SHP77 treated with DMSO at 0.1 percent for 48 hours (cell line): ENCODE data around the gene PRDM16.

Experiments used
- DNase-seq: peaks from one replicate; lab custom pipeline; 2025; lab: John Stamatoyannopoulos, UW

Gene PRDM16

GRCh38 chr1:3306583-3307291 lies 237.7 kb downstream of the PRDM16 start:
- DNase-seq = no peak

DNA sequence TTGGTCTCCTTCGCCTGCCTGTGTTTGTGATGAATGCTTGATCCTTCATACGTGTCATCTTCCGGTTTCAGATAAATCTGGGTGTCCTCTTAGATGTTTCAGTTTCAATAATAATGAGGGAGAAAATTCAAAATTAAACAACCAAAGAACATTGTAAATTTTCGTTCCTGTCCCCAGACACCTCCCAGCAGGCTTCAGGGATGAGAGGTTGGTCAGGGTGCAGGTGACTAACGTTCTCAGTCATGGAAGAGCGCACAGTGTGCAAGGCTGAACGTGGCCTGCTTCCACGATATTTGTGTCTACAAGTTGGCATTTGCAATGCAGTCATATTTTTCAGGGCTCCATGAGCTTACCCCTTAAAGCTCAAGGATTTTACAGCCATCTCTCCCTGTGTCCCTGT lies 238.4 kb downstream of the PRDM16 start:
- no peak for DNase-seq

GRCh38 chr1:3308053-3308452 lies 239.1 kb downstream of the PRDM16 start:
- DNase-seq = no peak

DNA sequence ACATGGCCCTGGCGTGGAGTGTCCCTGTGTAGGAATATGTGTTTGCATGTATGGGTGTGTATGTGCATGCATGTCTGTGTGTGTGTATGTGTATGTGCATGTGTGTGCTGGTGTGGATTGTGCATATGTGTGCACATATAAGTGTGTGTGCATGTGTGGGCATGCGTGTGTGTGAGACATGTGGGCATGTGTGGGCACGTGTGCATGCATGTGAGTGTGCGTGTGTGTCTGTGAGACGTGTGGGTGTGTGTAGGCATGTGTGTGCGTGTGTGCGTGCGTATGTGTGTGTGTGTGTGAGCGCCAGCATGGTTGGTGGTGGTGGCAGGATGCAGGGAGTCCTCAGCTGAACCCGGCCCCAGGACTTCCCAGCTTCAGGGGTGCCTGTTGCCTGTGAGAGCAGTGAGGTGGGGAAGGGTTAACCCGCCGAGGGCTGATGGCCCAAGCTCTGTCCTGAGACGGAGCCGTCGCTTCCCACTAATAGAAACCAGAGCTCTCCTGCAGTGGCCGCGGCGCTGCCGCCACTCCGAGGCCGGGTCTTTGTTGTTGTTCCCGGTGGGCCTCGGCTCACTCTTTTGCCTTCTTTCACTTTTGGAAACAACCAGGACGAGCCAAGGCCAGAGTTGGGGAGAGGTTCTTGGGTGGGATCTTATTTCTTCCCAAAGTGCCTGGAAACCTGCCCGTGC lies 241.9 kb downstream of the PRDM16 start:
- no peak for DNase-seq

- DNase-seq = no peak
Measured at GRCh38 chr1:3311711-3312110, 242.7 kb downstream of the PRDM16 start.

DNA sequence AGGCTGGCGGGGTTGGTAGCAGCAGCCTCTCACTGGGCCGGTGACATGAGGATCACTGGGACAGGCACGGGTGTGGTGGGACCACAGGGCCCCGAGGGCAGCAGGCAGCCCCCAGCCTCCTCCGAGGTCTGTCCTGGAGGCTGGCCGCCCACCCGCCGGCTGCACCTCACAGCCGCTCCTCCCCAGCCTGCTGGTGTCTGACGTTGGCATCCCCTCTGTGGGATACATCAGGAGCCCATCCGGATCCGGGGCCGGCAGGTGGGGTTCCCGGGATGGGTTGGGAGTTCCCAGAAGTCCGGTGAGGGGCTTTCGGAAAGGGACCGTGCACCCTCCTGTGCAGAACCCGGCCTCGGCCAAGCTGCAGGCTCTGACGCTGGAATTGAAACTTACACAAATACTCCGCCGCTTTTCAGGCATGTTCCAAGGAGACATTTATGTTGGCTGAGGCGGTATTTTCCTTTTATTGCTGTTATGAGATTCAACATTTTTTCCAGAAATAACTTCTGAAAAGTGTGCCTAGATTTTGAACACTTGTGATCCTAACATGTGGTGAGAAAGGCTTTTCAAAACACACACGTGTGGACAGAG lies 243.4 kb downstream of the PRDM16 start:
- DNase-seq = no peak

GRCh38 chr1:3312898-3313575 lies 244.0 kb downstream of the PRDM16 start:
- no peak for DNase-seq

DNA sequence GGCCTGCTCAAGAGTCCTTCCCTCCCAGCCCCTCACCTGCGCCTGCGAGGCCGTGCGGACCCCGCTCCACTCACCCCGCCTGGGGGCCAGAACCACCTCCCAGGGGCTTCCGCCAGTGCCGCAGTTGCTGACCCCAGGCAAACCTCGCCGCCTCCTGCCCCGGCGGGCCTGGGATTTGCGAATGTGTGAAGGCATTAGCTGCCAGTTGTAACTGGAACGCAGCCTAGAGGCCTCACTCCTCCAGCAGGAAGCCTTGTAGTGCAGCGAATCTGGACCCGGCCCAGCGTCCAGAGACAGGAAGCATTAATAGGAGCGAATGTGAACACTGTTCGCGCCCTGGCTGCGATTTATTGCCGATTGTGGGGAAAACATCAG lies 244.6 kb downstream of the PRDM16 start:
- no peak for DNase-seq

DNA sequence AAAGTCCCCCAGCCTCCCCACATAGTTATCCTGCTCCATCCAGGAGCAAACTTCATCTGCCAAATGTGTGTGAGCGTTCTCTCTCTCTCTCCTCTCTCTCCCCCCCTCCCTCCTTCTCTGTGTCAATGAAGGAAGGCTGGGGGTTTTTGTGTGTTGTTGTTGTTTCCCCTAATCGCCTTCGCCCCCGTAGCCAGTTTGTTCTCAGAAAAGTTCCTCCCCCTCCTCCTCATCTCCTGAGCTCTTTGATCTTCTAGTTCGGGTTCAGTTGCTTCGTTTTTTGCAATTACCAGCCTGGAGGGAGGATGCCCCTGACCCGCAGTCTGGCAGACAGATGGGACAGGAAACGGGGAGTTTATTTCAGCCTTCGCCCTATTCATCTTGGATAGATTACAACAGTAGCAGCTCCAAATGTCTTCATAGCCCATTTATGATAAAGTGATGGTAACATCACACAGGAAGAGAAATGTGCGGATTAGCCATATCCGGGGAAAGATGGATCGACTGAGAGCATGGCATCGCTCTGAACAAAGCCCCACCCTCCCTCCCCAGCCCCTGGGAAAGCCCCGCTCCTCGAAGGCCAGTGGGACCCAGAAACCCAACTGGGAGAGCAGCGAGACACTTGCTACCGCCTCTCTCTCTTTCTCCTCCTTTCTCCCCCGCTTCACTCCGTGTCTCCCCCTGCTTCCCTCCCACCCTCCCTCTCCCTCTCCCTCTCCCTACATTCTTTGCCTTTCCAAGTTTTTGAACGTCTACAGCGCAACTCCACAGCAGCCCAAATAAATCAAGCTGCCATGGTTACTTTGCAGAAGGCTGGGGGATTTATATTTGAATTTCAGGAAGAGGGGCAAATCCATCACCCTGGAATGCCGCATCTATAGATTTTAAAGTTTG lies 245.7 kb downstream of the PRDM16 start:
- DNase-seq = no peak

GRCh38 chr1:3315399-3316339 lies 246.7 kb downstream of the PRDM16 start:
- no peak for DNase-seq

DNA sequence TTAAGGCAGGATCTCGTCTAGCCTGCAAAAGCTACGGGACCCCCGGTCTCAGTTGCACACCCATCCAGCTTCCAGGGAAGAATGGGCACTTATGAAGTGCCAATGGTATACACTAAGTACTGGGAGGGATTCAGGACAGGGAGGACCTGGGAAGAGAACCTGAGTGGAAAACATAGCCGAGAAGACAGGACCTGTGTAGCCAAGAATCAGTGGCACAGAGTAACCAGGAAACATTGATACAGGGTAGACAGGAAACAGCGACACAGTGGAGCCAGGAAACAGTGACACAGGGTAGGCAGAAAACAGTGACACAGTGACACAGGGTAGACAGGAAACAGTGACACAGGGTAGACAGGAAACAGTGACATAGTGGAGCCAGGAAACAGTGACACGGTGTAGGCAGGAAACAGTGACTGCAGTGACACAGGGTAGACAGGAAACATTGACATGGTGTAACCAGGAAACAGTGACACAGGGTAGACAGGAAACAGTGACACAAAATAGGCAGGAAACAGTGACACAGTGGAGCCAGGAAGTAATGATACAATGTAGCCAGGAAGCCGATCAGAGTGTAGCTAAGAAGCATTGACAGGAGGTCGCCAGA lies 247.4 kb downstream of the PRDM16 start:
- no peak for DNase-seq

DNA sequence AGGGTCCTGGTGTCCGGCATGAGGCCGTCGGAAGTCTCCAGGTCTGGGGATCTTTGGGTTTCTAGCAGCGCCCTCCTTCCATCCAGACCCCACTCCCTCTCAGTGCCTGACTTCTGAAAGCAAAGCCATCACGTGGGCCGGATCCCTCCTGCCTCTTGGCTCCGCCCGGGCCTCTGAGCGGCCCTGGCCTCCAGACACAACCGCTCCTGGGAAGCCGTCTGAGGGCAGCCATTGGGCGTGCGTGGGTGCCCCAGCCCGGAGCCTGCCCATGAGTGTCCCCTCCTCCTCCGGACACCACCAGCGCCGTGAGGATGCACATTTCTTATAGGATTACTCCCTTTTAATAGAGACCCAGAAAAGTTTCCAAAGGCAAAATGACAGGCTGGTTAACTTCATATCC lies 248.5 kb downstream of the PRDM16 start:
- DNase-seq = no peak

GRCh38 chr1:3318329-3318728 lies 249.3 kb downstream of the PRDM16 start:
- DNase-seq = no peak

DNA sequence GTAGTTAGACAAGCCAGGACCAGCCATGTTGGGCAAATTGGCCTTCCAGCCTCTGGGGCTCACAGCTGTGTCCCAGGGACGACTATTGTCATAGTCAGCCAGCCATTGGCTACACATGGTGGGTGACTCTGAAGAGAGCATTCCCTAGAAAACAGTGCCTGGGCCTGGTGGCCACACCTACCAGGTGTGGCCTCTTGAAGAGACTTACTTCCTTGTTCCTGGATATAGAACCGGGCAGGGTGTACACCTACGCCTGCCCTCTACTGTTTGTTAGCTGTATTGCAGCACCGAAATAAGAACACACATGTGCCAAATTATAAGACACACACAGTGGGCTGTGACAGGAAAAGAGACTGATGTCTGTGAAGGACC lies 250.9 kb downstream of the PRDM16 start:
- peak; percentile 42 for DNase-seq

- peak; percentile 73 for DNase-seq
Measured at GRCh38 chr1:3320246-3321152, 251.5 kb downstream of the PRDM16 start.

DNA sequence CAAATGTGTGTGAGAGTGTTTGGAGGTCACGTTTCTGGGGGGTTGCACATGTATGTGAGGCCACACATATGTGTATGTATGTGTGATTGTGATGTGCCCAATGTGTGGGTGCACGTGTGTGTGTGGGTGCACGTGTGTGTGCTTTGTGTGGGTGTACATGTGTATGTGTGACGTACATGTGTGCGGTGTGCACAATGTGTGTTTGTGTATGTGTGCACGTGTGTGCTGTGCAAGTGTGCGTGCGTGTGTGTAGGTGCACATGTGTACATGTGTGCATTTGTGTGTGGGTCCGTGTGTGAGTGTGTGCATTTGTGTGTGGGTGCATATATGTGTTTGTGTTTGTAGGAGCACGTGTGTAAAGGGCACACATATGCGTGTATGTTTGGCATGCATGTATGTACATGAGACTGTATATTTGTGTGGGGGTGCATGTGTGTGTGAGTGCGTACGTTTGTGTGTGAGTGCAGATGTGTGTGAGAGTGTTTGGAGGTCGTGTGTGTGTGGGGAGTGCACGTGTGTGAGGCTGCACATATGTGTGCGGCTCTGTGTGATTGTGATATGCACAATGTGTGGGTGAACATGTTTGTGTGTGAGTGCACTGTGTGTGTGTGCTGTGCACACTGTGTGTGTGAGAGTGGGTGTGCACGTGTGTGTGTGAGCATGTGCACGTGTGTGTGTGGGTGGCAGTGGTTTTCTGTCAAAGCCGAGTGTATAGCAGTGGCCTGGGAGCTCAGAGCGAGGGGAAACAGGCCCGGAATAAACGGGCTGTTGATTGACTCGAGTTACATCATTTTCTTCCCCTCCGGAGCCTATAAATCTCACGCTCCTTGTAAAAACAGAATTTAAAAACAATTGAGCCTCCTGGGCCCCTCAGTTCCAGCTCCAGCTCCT lies 252.8 kb downstream of the PRDM16 start:
- DNase-seq = no peak

- no peak for DNase-seq
Measured at GRCh38 chr1:3322450-3323020, 253.5 kb downstream of the PRDM16 start.
